GM19023 (cell line): ENCODE data around the gene MERTK.
"Not testable (repeated sequence)": the region's sequence is repeated elsewhere in the genome, so short reads cannot be mapped to it uniquely, and the experiment has no call there.

Source experiments
- ATAC-seq: cut with Tn5 transposase; IDR thresholded peaks from one replicate; pipeline ENCODE4 v1.9.1; 2021; ENCODE audit warnings: mild to moderate bottlenecking, moderate library complexity; ENCODE audit not compliant: unreplicated experiment

MERTK gene

DNA sequence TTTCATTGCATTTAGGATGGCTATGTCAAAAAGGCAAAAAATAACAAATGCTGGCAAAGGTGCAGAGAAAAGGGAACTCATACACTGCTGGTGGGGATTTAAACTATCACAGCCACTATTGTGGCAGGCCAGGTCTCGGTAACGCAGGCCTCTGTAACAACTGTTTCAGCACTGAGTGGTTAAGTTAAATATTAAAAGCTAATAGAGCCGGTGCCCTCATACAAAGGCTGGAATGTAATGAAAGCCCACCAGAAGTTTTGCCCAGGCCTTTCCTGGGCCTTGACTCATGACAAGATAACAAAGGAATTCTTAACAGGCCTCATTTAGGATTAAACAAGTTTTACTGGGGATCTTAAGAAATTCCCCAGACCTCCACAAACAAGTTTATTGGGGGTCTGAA lies 10.7 kb downstream of the MERTK start:
- ATAC-seq: no peak

GRCh38 chr2:111909997-111910396 lies 11.6 kb downstream of the MERTK start:
- not testable (repeated sequence) for ATAC-seq

- no peak for ATAC-seq
Measured at GRCh38 chr2:111910609-111911277, 12.3 kb downstream of the MERTK start.

DNA sequence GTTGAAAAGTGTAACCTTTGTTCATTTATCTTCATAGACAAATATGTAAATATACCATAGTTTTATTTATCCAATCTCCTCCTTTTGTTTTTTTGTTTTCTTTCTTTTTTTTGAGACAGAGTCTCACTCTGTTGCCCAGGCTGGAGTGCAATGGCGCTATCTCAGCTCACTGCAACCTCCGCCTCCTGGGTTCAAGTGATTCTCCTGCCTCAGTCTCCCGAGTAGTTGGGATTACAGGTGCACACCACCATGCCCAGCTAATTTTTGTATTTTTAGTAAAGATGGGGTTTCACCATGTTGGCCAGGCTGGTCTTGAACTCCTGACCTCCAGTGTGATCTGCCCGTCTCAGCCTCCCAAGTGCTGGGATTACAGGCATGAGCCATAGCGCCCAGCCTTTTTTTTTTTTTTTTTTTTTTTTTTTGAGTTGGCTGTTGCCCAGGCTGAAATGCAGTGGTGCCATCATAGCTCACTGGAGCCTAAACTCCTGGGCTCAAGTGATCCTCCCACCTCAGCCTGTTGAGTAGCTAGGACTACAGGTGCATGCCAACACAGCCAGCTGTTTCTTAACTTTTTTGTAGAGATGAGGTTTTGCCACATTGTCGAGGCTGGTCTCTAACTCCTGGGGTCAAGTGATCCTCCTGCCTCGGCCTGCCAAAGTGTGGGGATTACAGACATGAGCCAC lies 13.0 kb downstream of the MERTK start:
- ATAC-seq: not testable (repeated sequence)

GRCh38 chr2:111912547-111912946 lies 14.1 kb downstream of the MERTK start:
- no peak for ATAC-seq

GRCh38 chr2:111917106-111917505 lies 18.7 kb downstream of the MERTK start:
- ATAC-seq: no peak

DNA sequence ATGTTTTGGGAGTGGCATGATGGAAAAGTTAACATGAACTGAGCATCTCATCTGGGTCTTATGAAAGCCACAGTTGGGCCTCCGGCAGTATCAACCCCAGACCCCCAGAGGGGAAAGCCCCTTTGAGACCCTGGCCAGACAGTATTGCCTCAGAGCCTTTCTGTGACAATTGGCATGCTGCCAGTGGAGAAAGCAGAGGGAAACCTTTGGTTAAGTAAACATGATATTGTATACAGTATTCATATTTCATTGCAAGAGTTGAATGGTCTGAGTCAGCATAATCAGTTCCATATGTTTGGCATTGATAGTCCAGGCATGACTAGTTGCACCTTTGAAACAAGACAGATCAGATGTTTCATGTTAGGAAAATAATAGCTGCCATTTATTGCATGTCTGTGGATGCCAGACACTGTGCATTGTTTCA lies 20.0 kb downstream of the MERTK start:
- ATAC-seq: no peak

- no peak for ATAC-seq
Measured at GRCh38 chr2:111919365-111919764, 21.0 kb downstream of the MERTK start.

DNA sequence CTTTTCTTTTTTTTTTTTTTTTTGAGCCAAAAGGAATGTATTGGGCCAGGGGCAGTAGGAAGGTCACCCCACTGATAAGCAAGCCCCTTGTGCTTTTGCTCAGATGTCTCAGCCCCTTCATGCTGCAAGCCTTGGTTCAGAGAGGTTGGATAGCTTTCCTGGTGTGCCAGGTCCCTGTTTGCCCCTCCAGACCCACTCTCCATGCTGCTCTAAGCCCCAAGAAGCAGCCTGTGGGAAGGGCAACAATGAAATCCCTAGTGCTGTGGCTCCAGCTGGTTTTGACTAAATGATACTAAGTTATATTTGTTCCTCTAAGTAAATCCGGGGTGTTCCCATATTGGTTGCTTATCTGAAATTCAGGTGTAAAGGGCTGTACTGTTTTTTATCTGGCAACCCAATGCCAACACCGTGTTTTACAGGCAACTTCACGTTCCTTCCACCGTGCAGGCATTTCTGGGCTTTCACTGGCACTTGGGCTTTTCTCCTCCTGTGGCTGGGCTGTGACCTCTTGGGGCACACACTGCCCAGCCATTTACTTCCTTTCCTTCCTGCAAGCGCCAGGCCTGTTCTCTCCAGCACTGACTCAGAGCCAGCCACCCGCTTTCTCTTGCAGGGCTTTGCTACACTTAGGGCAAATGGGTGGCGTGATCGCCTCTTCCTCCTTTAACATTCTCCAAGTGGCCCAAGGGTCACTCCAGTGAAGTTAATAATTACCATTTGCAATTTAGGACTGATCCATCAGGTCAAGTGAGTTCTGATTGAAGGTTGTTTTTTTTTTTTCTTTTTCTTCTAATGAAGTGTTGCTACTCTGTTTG lies 21.6 kb downstream of the MERTK start:
- ATAC-seq: no peak

- no peak for ATAC-seq
Measured at GRCh38 chr2:111923276-111923804, 24.9 kb downstream of the MERTK start.

- ATAC-seq: no peak
Measured at GRCh38 chr2:111924617-111925107, 26.3 kb downstream of the MERTK start.

GRCh38 chr2:111927723-111928122 lies 29.3 kb downstream of the MERTK start:
- no peak for ATAC-seq

GRCh38 chr2:111930409-111930808 lies 32.0 kb downstream of the MERTK start:
- no peak for ATAC-seq

DNA sequence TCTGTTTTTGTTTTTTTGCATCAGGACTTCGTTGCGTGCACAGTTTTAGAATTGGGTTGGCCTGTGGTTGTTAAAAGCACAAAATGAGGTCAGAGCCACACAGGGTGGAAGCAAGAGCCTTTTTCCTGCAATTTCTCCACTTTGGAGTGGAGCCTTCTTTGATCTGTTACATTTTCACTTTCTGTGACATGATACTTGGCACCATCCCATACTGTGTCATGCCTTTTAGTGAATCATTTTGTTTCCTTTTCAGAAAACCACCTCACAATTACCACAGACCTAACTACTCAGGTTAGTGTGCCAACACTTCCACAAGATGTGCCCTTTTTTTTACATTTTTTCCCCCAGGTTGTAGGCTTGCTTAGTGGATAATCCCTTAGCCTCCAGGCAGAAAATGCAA lies 32.5 kb downstream of the MERTK start:
- ATAC-seq: no peak

DNA sequence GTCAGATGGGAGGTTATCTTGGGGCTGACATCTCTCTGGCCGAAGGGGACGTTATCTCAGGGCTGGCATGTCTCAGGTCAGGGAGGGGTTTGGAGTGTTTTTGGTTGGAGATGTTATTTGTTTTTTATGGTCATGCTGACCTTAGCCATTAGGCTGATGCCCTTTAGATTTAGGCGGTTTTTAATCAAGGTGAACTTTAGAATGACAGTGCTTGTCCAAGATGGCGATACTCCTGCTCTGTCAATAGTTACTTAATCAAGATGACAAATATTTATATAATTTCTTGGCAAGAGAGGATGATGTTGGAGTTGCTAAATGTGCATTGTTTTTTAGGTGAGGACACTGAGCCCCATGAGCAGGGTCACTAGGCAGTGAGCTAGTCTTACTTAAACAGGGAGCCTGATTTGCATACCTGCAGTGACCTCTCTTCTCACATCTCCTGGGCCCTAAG lies 34.5 kb downstream of the MERTK start:
- no peak for ATAC-seq

DNA sequence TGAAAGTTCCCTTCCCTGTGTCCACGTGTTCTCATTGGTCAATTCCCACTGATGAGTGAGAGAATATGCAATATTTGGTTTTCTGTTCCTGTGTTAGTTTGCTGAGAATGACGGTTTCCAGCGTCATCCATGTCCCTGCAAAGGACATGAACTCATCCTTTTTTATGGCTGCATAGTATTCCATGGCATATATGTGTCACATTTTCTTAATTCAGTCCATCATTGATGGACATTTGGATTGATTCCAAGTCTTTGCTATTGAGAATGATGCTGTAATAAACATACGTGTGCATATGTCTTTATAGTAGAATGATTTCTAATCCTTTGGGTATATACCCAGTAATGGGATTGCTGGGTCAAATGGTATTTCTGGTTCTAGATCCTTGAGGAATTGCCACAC lies 35.5 kb downstream of the MERTK start:
- ATAC-seq: not testable (repeated sequence)

DNA sequence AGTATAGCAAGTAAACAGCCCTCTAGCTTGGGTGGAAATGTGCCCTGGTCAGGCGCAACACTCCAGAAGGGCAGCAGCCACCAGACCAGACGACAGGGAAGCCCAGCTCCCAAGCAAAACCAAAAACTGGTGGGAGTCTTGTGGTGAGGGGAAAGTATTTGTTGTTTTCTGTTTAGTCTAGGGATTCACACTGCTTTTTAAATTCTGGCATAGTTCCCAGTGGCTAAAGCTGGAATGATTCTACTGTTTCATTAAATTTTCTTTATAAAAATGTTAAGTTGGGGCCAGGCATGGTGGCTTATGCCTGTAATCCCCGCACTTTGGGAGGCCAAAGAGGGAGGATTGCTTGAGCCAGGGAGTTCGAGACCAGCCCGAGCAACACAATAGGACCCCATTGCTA lies 38.5 kb downstream of the MERTK start:
- ATAC-seq: no peak

DNA sequence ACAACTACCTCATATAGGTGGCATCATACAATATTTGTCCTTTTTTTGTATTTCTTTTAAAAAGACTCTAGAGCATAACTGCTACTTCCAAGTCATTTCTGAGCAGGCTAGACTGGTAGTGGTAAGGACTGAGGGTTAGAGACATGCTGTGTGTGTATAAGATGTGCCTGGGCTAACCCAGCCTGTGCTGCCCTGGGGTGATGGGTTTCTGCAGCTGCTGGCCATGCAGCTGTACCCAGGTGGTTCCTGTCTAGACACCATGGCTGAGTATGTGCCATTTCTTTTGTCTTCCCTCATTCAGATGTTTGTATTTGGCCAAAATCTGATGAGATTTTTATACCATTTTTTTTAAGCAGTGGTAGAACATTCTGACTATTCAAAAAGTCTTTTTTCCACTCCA lies 40.0 kb downstream of the MERTK start:
- no peak for ATAC-seq

- ATAC-seq: no peak
Measured at GRCh38 chr2:111940333-111941196, 42.2 kb downstream of the MERTK start.

GRCh38 chr2:111941531-111941930 lies 43.1 kb downstream of the MERTK start:
- ATAC-seq: no peak
